ENCODE data around the gene RALGAPA1.
"Not testable (repeated sequence)": the region's sequence is repeated elsewhere in the genome, so short reads cannot be mapped to it uniquely, and the experiment has no call there.

RALGAPA1 gene

GRCh38 chr14:35825968-35826217 is 16.8 kb upstream of the RALGAPA1 start:
- no peaks in the 10 kb centered on the region for H3K36me3 ChIP-seq
- peak overlapping the region; percentile 64 for H3K27ac ChIP-seq
- peaks cover 11 to 14% of the 10 kb centered on the region in 2 experiments for H3K4me1 ChIP-seq (ENCODE audit: control insufficient read depth in 1 of 2, insufficient read depth in 1 of 2, low read depth in 1 of 2, low read length in 1 of 2)
- H3K9me3 ChIP-seq: no peaks in the 10 kb centered on the region
- H3K27me3 ChIP-seq: peaks cover 17% of the 10 kb centered on the region
- no peak for TF ChIP-seq CTCF (IDR thresholded peaks at IDR 0.05)
- peak overlapping the region; percentile 92 to 97 for H3K4me3 ChIP-seq (ENCODE audit: low read depth in 1 of 2, low read length in 1 of 2)

- not testable (repeated sequence) for H3K4me3 ChIP-seq (ENCODE audit: low read depth in 1 of 2, low read length in 1 of 2); H3K9me3 ChIP-seq
These were observed 15.5 kb upstream of the RALGAPA1 start for GRCh38 chr14:35824446-35825165.

GRCh38 chr14:35822501-35822900 is 13.4 kb upstream of the RALGAPA1 start:
- Histone ChIP-seq H3K4me1 (ENCODE audit: control insufficient read depth in 1 of 2, insufficient read depth in 1 of 2, low read depth in 1 of 2, low read length in 1 of 2) (peaks cover 11 to 14% of the 10 kb centered on the region in 2 experiments), H3K9me3 (no peaks in the 10 kb centered on the region), H3K27me3 (peaks cover 20% of the 10 kb centered on the region), H3K4me3 (ENCODE audit: low read depth in 1 of 2, low read length in 1 of 2) (no peak overlapping the region), H3K27ac (no peak overlapping the region), H3K36me3 (no peaks in the 10 kb centered on the region)
- no peak for TF ChIP-seq CTCF (IDR thresholded peaks at IDR 0.05)

More at GRCh38 chr14:35824446-35825165, 15.5 kb upstream of the RALGAPA1 start:
- not testable (repeated sequence) for H3K36me3 ChIP-seq, H3K27ac ChIP-seq
- Histone ChIP-seq H3K4me1 (ENCODE audit: control insufficient read depth in 1 of 2, insufficient read depth in 1 of 2, low read depth in 1 of 2, low read length in 1 of 2) (peaks cover 11 to 14% of the 10 kb centered on the region in 2 experiments), H3K27me3 (peaks cover 17% of the 10 kb centered on the region)

- H3K27me3 ChIP-seq: peaks cover 18% of the 10 kb centered on the region
- TF ChIP-seq CTCF (IDR thresholded peaks at IDR 0.05): peak; percentile 54
- H3K36me3 ChIP-seq: no peaks in the 10 kb centered on the region
- H3K9me3 ChIP-seq: no peaks in the 10 kb centered on the region
- no peak overlapping the region for H3K27ac ChIP-seq
- no peak overlapping the region for H3K4me3 ChIP-seq (ENCODE audit: low read depth in 1 of 2, low read length in 1 of 2)
- peaks cover 8 to 9% of the 10 kb centered on the region in 2 experiments for H3K4me1 ChIP-seq (ENCODE audit: control insufficient read depth in 1 of 2, insufficient read depth in 1 of 2, low read depth in 1 of 2, low read length in 1 of 2)
These were observed 12.7 kb upstream of the RALGAPA1 start for GRCh38 chr14:35821564-35822411.

GRCh38 chr14:35819591-35820540 is 10.8 kb upstream of the RALGAPA1 start:
- Histone ChIP-seq H3K9me3 (no peaks in the 10 kb centered on the region), H3K27me3 (peaks cover 26% of the 10 kb centered on the region), H3K27ac (no peak overlapping the region), H3K4me3 (ENCODE audit: low read depth in 1 of 2, low read length in 1 of 2) (no peak overlapping the region), H3K36me3 (no peaks in the 10 kb centered on the region), H3K4me1 (ENCODE audit: control insufficient read depth in 1 of 2, insufficient read depth in 1 of 2, low read depth in 1 of 2, low read length in 1 of 2) (no peaks in the 10 kb centered on the region)
- no peak for TF ChIP-seq CTCF (IDR thresholded peaks at IDR 0.05)

Measured in neutrophil (primary cell).